ENCODE measurements around the gene METTL15. TPM values are rescaled to one million over a fixed set of nuclear protein-coding genes. Genes with fewer than 3 reads are reported as not detected.

The METTL15 gene
- total RNA-seq, 3 donors from 2014 or later (not counting 1 experiment from before 2014, with no cell fraction given): 7.4 to 12.1 (median 9.1) TPM

- Mint-ChIP-seq H3K4me3 (no peak overlapping the region), H3K9me3 (no peaks in the 10 kb centered on the region), H3K4me1 (peaks cover 6 to 14% of the 10 kb centered on the region in 2 donors), H3K27ac (peak overlapping the region in 1 of 2 donors; percentile 63), H3K27me3 (ENCODE audit: low read depth in 2 of 2) (no peaks in the 10 kb centered on the region), H3K36me3 (no peaks in the 10 kb centered on the region)
- Histone ChIP-seq H3K27me3 (ENCODE audit: control insufficient read depth, insufficient read depth, low read length) (no peaks in the 10 kb centered on the region), H3K36me3 (ENCODE audit: control insufficient read depth, insufficient read depth, low read length) (no peaks in the 10 kb centered on the region), H3K4me1 (ENCODE audit: control insufficient read depth, insufficient read depth, low read length) (no peaks in the 10 kb centered on the region), H3K9me3 (ENCODE audit: control insufficient read depth, insufficient read depth, low read length) (no peaks in the 10 kb centered on the region), H3K27ac (ENCODE audit: low read length) (no peak overlapping the region), H3K4me3 (ENCODE audit: low read length) (no peak overlapping the region)
- no peak for TF ChIP-seq CTCF (IDR thresholded peaks at IDR 0.05)
- DNase-seq (no peak), ATAC-seq (peak in 1 of 3 donors; percentile 39)
- 90% methylated on average over 1 of the region's 1 CpG for WGBS (ENCODE audit: insufficient coverage)
- intact Hi-C loops (cut with micrococcal nuclease): no loop called here
Measured at GRCh38 chr11:28169816-28170215, 61.6 kb downstream of the METTL15 start.

- H3K36me3 Mint-ChIP-seq: no peaks in the 10 kb centered on the region
Measured at GRCh38 chr11:28170759-28171158, 62.6 kb downstream of the METTL15 start.

GRCh38 chr11:28176351-28176750 is 68.2 kb downstream of the METTL15 start:
- H3K4me3 Mint-ChIP-seq: no peak overlapping the region
- H3K4me1 Mint-ChIP-seq: no peaks in the 10 kb centered on the region
- Histone ChIP-seq H3K27ac (ENCODE audit: low read length) (no peak overlapping the region), H3K36me3 (ENCODE audit: control insufficient read depth, insufficient read depth, low read length) (no peaks in the 10 kb centered on the region), H3K27me3 (ENCODE audit: control insufficient read depth, insufficient read depth, low read length) (no peaks in the 10 kb centered on the region), H3K4me1 (ENCODE audit: control insufficient read depth, insufficient read depth, low read length) (no peaks in the 10 kb centered on the region), H3K4me3 (ENCODE audit: low read length) (no peak overlapping the region), H3K9me3 (ENCODE audit: control insufficient read depth, insufficient read depth, low read length) (no peaks in the 10 kb centered on the region)
- no peaks in the 10 kb centered on the region for H3K36me3 Mint-ChIP-seq
- H3K27ac Mint-ChIP-seq: no peak overlapping the region
- no peaks in the 10 kb centered on the region for H3K27me3 Mint-ChIP-seq (ENCODE audit: low read depth in 2 of 2)
- 100% methylated on average over 1 of the region's 1 CpG for WGBS (ENCODE audit: insufficient coverage)
- ATAC-seq: no peak
- no peak for DNase-seq
- H3K9me3 Mint-ChIP-seq: no peaks in the 10 kb centered on the region
- intact Hi-C loops (cut with micrococcal nuclease): no loop called here
- TF ChIP-seq CTCF (IDR thresholded peaks at IDR 0.05): no peak

More at GRCh38 chr11:28170759-28171158, 62.6 kb downstream of the METTL15 start:
- Mint-ChIP-seq H3K27me3 (ENCODE audit: low read depth in 2 of 2) (no peaks in the 10 kb centered on the region), H3K4me3 (no peak overlapping the region), H3K9me3 (no peaks in the 10 kb centered on the region), H3K27ac (no peak overlapping the region), H3K4me1 (peaks cover 6 to 14% of the 10 kb centered on the region in 2 donors)
- intact Hi-C loops (cut with micrococcal nuclease): no loop called here
- TF ChIP-seq CTCF (IDR thresholded peaks at IDR 0.05): no peak
- no peaks in the 10 kb centered on the region for H3K36me3 ChIP-seq (ENCODE audit: control insufficient read depth, insufficient read depth, low read length)
- WGBS (ENCODE audit: insufficient coverage): 97% methylated on average over 4 of the region's 4 CpGs
- no peaks in the 10 kb centered on the region for H3K9me3 ChIP-seq (ENCODE audit: control insufficient read depth, insufficient read depth, low read length)
- no peak for DNase-seq
- no peak for ATAC-seq
- no peak overlapping the region for H3K4me3 ChIP-seq (ENCODE audit: low read length)
- H3K27ac ChIP-seq (ENCODE audit: low read length): no peak overlapping the region
- H3K4me1 ChIP-seq (ENCODE audit: control insufficient read depth, insufficient read depth, low read length): no peaks in the 10 kb centered on the region
- no peaks in the 10 kb centered on the region for H3K27me3 ChIP-seq (ENCODE audit: control insufficient read depth, insufficient read depth, low read length)

- H3K36me3 ChIP-seq (ENCODE audit: control insufficient read depth, insufficient read depth, low read length): peaks cover 5% of the 10 kb centered on the region
- WGBS (ENCODE audit: insufficient coverage): 100% methylated on average over 2 of the region's 2 CpGs
- H3K4me3 ChIP-seq (ENCODE audit: low read length): no peak overlapping the region
- Mint-ChIP-seq H3K27me3 (ENCODE audit: low read depth in 2 of 2) (no peaks in the 10 kb centered on the region), H3K27ac (no peak overlapping the region), H3K4me1 (no peaks in the 10 kb centered on the region), H3K36me3 (peaks cover 24% of the 10 kb centered on the region), H3K4me3 (no peak overlapping the region), H3K9me3 (peaks cover 0 to 9% of the 10 kb centered on the region in 2 donors)
- no peaks in the 10 kb centered on the region for H3K9me3 ChIP-seq (ENCODE audit: control insufficient read depth, insufficient read depth, low read length)
- TF ChIP-seq CTCF (IDR thresholded peaks at IDR 0.05): no peak
- DNase-seq: no peak
- no peaks in the 10 kb centered on the region for H3K27me3 ChIP-seq (ENCODE audit: control insufficient read depth, insufficient read depth, low read length)
- ATAC-seq: no peak
- intact Hi-C loops (cut with micrococcal nuclease): no loop called here
- no peak overlapping the region for H3K27ac ChIP-seq (ENCODE audit: low read length)
- no peaks in the 10 kb centered on the region for H3K4me1 ChIP-seq (ENCODE audit: control insufficient read depth, insufficient read depth, low read length)
Measured at GRCh38 chr11:28195449-28195848, 87.3 kb downstream of the METTL15 start.

Data from natural killer cell (primary cell).